Left hindlimb (tissue), 1 donor: ENCODE measurements around the gene PIH1D1.
"Not testable (repeated sequence)": the region's sequence is repeated elsewhere in the genome, so short reads cannot be mapped to it uniquely, and the experiment has no call there.

ENCODE experiments used
- DNase-seq: peaks from one replicate; pipeline ENCODE4 v3.0.0-alpha.2; 2018

The PIH1D1 gene

GRCh38 chr19:49453013-49453756 is 1.6 kb upstream of the PIH1D1 start, which contains the start of gene ALDH16A1:
ALDH16A1 (plus strand) TSS chr19:49453225; CDS start chr19:49453332, 107 bp downstream.
- DNase-seq = peak; percentile 99

DNA sequence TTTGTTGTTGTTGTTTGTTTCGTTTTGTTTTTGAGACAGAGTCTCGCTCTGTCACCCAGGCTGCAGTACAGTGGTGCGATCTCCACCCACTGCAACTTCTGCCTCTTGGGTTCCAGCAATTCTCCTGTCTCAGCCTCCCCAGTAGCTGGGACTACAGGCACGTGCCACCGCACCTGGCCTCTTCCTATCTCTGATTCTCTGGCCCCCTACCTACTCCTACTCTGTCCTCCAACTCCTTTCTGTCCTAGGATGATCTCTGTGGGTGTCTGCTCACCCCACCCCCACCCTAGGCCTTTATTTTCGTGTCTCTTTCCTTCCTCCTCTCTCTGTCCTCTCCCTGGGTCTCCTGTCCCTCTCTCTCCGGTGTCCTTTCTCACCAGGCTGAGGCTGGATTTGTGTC is 1.2 kb downstream of the PIH1D1 start:
- DNase-seq = no peak

- no peak for DNase-seq
Observed at GRCh38 chr19:49448432-49448786, 3.2 kb downstream of the PIH1D1 start.

- no peak for DNase-seq
Observed at GRCh38 chr19:49447485-49448431, 3.9 kb downstream of the PIH1D1 start.

- DNase-seq = no peak
Observed at GRCh38 chr19:49445997-49446396, 5.6 kb downstream of the PIH1D1 start.

DNA sequence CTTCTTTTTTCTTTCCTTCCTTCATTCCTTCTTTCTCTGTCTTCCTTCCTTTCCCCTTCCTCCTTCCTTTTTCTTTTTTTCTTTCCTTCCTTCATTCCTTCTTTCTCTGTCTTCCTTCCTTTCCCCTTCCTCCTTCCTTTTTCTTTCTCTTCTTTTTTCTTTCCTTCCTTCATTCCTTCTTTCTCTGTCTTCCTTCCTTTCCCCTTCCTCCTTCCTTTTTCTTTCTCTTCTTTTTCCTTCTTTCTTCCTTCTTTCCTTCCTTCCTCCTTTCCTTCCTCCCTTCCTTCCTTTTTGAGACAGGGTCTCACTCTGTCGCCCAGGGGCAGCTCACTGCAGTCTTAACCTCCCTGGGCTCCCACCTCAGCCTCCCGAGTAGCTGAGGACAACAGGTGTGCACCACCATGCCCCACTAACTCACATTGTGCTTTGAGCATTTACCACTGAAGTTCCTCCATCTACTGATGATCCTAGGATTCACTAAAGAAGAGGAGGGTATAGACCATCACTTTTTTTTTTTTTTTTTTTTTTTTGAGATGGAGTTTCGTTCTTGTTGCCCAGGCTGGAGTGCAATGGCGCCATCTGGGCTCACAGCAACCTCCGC is 7.4 kb downstream of the PIH1D1 start:
- DNase-seq = not testable (repeated sequence)

- DNase-seq = peak; percentile 98
Observed at GRCh38 chr19:49443366-49444099, 8.1 kb downstream of the PIH1D1 start.

DNA sequence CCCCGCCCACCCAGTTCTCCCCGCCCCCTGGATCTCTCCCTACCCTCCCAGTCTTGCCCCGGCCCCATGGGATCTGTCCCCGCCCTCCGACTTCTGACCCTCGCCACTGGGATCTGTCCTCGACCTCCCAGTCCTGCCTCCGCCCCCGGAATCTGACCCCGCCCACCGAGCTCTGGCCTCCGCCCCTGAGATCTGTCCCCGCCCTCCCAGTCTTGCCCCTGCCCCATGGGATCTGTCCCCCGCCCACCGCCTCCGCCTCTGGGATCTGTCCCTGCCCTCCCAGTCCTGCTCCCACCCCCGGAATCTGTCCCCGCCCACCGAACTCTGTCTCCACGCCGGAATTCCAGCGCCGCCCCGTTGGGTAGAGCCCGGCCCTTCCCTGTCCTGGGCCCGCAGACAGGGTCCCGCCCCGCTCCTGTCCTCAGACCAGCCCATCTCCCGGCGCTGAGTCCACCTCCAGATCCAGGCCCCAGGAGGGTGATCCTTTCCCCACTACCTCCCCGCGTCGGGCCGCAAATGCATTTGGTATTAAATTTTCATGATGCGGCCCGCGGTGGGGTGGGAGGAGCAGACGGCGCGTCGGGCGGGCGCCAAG is 8.7 kb downstream of the PIH1D1 start:
- peak; percentile 95 for DNase-seq

GRCh38 chr19:49442354-49442753 is 9.3 kb downstream of the PIH1D1 start:
- DNase-seq = no peak

DNA sequence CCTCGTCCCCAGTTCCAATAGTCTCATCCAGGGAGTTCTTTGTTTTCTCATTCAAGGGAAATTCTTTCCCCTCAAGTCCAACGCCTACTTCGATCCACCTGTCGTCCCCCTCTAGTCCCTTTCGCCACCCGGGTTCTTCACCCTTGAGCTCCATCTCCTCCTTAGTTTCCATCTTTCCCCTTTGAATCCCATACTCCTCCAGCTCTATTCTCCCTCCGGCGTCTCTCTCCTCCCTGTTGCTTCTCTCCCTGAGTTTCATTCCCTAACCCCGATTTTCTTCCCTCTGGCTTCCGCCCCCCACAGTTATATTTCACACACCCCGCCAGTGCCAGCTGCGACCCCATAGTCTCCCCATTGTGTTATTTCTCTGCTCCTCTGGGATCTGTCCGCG is 9.7 kb downstream of the PIH1D1 start:
- DNase-seq = no peak

DNA sequence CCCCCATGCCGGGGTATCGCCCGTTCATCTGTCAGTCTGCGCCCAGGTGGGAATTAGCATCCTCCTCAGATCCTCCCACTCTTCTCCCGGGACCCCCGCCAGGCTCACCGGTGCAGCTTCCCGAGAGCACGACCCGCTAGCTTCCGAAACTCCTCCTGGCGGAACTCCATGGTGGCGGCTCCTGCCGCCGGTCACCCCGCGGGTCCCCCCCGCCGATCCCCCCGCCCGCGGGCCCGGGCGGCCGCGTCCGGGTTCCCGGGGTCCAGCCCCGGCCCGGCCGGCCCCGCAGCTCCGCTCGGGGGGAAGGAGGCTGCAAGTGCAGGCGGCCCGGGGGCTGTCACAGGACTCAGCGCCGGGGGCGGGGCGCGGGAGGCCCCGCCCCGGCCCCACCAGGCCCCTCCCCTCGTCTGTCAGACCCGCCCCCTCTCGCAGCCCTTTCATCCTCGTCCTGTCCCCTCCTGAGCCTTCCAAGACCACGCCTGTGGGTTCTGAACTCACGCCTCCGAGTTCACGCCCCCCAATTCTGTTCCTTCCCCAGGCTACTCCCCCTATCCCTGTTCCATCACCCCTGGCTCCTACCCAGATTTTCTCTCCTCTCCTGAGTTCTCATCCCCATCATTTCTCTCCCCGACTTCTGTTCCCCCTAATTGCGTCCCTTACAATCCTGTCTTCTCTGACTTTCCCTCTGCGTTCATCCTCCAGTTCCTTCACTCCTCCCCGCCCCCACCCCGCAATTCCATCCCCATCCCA is 10.2 kb downstream of the PIH1D1 start, which contains the start of gene SLC17A7:
TSS of gene SLC17A7 (minus strand) at position 318 of the 750 bp plus-strand sequence. CDS start at position 170, 148 bp downstream.
- DNase-seq = peak; percentile 67

DNA sequence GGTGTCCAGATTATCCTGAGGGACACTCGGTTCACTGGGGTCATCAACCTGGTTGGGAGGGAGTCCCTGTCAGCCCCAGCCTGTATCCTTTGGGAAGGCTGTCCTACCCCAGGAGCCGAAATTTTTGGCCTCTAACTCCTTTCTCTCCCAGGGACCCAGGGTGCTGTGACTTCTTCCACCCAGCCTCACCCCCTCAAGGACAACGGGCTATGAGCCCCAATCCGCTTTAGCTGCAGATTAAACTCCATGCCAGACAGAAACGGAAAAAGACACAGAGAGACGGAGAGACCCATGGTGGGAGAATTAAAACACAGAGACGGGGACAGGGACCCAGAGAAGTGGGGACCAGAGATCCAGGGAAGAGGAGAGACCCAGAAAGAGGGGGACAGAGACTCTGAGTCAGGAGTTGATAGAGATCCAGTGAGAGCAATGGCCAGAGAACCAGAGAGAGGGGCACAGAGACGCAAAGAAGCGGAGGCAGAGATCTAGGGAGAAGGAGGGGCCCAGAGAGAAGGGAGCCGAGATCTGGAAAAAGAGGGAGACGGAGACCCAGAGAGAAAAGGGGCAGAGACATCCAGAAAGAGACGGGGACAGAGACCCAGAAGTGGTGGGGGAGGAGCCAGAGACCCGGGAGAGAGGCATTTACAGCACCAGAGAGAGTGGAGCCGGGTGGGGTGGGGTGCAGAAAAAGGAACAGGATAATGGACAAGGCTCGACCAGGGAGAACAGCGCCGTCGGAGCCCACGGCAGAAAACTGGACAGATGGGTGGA is 11.0 kb downstream of the PIH1D1 start:
- DNase-seq = no peak

DNA sequence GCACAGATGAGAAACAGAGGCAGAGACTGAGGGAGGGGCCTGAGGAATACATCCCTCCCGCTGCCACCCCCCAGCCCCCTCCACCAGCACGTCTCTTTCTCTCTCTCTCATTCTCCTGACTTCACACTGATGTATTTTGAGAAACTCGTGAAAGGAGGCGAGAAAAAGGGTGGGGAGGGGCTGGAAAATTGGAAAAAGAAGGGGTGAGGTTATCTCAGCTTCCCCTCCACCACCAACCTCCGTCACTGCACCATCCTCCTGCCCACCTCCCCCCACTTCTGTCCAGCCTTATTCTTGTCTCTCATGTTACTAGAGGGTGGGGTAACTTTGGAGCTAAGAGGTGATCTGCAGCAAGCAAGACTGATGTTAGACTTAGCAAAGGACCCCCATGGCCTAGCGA is 11.8 kb downstream of the PIH1D1 start:
- no peak for DNase-seq

DNA sequence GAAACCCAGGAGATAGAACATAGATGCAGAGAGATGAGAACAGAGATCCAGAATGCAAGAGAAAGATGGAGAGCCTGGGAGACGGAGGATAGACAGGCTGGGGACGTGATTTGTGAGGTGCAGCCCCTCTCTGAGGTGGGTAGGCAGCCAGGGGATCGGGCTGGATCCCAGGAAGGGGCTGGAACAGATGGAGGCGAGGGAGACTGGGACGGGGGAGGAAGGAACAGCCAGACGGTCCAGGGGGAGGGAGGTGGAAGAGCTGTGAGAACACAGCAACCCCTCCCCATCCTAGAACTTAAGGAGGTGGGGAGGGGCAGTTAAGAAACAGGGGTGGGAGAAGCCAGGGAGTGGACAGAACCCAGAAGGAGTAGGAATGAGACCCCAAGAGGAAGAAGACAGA is 13.4 kb downstream of the PIH1D1 start:
- DNase-seq = no peak

DNA sequence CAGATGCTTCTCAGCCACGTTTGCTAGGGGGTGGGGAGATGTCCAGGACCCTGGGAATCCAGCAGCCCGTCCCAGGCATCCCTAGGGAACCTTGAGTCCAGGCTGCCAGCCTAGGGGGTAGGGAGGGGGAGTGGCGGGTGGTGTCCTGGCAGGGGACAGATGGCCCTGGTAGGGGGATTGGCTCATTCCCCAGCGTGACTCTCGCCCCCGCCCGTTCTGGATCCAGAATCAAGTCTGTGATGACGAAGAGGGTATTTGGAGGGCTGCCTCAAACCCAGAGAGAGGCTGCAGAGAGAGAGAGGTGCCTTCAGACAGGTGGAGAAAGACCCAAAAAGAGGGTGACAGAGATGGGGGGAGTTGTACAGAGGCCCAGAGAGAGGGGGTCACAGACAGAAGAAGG is 14.4 kb downstream of the PIH1D1 start:
- DNase-seq = no peak

GRCh38 chr19:49436381-49437017 is 15.1 kb downstream of the PIH1D1 start:
- no peak for DNase-seq

DNA sequence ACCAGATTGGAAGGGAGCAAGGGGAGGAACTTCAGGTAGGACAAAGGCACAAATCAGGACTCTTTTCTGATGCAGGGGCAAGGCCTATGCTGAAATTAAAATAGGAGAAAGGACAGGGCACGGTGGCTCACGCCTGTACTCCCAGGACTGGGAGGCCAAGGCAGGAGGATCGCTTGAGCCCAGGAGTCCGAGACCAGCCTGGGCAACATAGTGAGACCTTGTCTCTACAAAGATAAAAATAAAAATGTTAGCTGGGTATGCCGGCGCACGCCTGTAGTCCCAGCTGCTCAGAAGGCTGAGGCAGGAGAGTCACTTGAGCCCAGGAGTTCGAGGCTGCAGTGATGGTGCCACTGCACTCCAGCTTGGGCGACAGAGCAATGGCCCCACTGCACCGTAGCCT is 15.9 kb downstream of the PIH1D1 start:
- no peak for DNase-seq

DNA sequence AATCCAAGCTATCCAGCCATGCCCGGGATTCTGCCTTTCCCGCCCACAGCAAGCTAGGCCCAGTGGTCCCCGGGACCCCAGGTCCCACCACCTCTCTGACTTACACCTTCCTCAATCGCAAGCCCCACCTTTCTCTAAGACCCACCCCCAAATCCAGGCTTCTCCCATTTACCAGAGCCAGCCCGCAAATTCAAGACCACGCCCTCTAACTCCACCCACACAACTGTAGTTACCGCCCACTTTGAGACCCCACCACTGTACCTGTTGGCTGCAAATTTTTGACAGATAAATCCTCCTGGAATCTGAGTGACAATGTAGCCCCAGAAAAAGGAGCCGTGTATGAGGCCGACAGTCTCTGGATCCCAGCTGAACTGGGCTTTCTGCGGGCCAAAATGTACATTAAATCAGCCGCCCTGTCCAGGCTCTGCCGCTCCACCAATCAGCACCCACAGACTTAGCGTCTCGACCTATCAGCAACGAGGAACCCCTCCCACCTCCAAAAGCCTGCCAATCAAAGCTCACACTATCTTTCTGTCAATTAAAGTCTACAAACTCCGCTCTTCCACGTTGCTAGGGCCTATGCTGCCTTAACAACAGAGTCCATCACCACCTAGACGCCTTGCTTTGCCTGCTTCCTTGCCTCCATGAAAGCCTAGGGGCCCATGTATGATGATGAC is 16.6 kb downstream of the PIH1D1 start:
- DNase-seq = no peak

DNA sequence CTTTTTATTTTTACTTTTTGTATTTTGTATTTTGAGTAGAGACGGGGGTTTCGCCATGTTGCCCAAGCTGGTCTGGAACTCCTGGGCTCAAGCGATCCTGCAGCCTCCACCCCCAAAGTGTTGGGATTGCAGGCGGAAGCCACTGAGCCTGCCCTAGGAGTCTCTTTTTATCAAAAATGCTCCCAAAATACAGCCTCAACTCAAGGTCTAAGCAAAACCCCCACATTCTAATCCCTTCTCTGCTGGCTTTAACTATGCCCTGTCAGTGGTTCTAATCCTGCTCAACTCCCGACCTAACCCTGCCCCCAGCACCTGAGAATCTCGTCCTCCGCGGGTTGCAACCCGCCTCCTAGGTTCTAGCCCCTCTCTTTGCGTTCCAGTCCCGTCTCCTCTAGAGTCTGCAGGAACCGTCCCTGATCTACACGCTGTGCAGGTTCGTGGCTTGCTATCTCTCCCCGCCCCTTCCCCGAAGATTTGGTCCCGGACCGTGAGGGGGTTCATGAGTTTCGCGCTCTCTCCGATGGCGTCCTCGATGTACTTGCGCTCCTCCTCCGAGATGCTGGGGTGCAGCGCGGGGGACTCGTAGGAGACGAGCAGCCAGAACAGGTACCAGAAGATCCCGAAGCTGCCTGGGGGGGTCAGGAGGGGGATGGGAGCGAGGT is 18.2 kb downstream of the PIH1D1 start:
- no peak for DNase-seq
